IMR-90 (cell line): ENCODE measurements around the gene NEK4. TPM values are rescaled to one million over a fixed set of nuclear protein-coding genes. Genes with fewer than 3 reads are reported as not detected.

Experiments used
- ATAC-seq: fragments of 200-7000 bp; cut with Tn5 transposase; 2 replicates; pipeline ENCODE4 v1.9.1; 2020; ENCODE audit warnings: low read depth, mild to moderate bottlenecking, moderate library complexity
- BruUV-seq: library from RNA; stranded (reverse); fragments of 400-500 nt; replicated peaks from 2 replicates; lab custom pipeline; 2021; lab: Mats Ljungman, UMichigan
- CTCF ChIA-PET: fragments of 300-600 bp; formaldehyde crosslinking; extraction: SDS; loops from one replicate; lab custom pipeline; 2021; ENCODE audit warnings: antibody characterized with exemption; lab: Yijun Ruan, JAX
- POLR2A ChIA-PET: fragments of 300-600 bp; sonication (Branson Sonifier 250); formaldehyde crosslinking; loops from one replicate; lab custom pipeline; 2022; ENCODE audit warnings: antibody characterized with exemption; ENCODE audit not compliant: unreplicated experiment; lab: Charles Lee
- DNase-seq: peaks from one replicate; pipeline ENCODE4 v3.0.0; 2013
- H2AFZ ChIP-seq: replicated peaks from 2 replicates; pipeline ENCODE3; 2013; ENCODE audit warnings: low read length, mild to moderate bottlenecking; ENCODE audit not compliant: poor library complexity
- H2AK5ac ChIP-seq: 2 replicates; pipeline ENCODE4 v1.6.1; 2013; ENCODE audit warnings: low read depth, low read length, inconsistent platforms
- H2AK9ac ChIP-seq: replicated peaks from 2 replicates; pipeline ENCODE3; 2013; ENCODE audit warnings: mild to moderate bottlenecking, low read depth, low read length, moderate library complexity; ENCODE audit not compliant: poor library complexity
- H2BK120ac ChIP-seq: 2 replicates; pipeline ENCODE4 v1.6.1; 2013; ENCODE audit warnings: low read depth, low read length, inconsistent platforms
- H2BK15ac ChIP-seq: 3 replicates; pipeline ENCODE4 v1.6.1; 2013; ENCODE audit warnings: low read depth, low read length, inconsistent platforms
- H2BK20ac ChIP-seq: 2 replicates; pipeline ENCODE4 v1.6.1; 2013; ENCODE audit warnings: low read depth, mild to moderate bottlenecking, inconsistent platforms, low read length, moderate library complexity
- H2BK5ac ChIP-seq: 2 replicates; pipeline ENCODE4 v1.6.1; 2013; ENCODE audit warnings: mild to moderate bottlenecking, low read depth, low read length, inconsistent platforms; ENCODE audit not compliant: poor library complexity, severe bottlenecking
- H3K14ac ChIP-seq: replicated peaks from 2 replicates; pipeline ENCODE4 v1.6.1; 2013; ENCODE audit warnings: low read depth, low read length, inconsistent platforms
- H3K18ac ChIP-seq: 2 replicates; pipeline ENCODE4 v1.6.1; 2013; ENCODE audit warnings: low read depth, low read length, control low read depth
- H3K23ac ChIP-seq: 2 replicates; pipeline ENCODE4 v1.6.1; 2013; ENCODE audit warnings: low read depth, low read length, inconsistent platforms
- H3K27ac ChIP-seq: 2 replicates; pipeline ENCODE4 v1.5.1; 2013; ENCODE audit warnings: mild to moderate bottlenecking, control low read depth, low read length; ENCODE audit not compliant: insufficient read depth
- H3K27me3 ChIP-seq: 2 replicates; pipeline ENCODE4 v1.6.1; 2013; ENCODE audit warnings: low read length; ENCODE audit not compliant: control insufficient read depth, insufficient read depth
- H3K36me3 ChIP-seq: 2 replicates; pipeline ENCODE4 v1.6.1; 2013; ENCODE audit warnings: low read length, mixed read lengths; ENCODE audit not compliant: control insufficient read depth, insufficient read depth
- H3K4ac ChIP-seq: 2 replicates; pipeline ENCODE4 v1.6.1; 2013; ENCODE audit warnings: low read depth, low read length, inconsistent platforms
- H3K4me1 ChIP-seq: 2 replicates; pipeline ENCODE4 v1.6.1; 2013; ENCODE audit warnings: low read length, mixed read lengths; ENCODE audit not compliant: control insufficient read depth, insufficient read depth
- H3K4me2 ChIP-seq: 2 replicates; pipeline ENCODE4 v1.6.1; 2013; ENCODE audit warnings: low read depth, mild to moderate bottlenecking, control low read depth, low read length, moderate library complexity
- H3K4me3 ChIP-seq: 2 replicates; pipeline ENCODE4 v1.5.1; 2013; ENCODE audit warnings: low read depth, mild to moderate bottlenecking, control low read depth, low read length, moderate library complexity; ENCODE audit not compliant: insufficient read depth
- H3K56ac ChIP-seq: 2 replicates; pipeline ENCODE4 v1.6.1; 2013; ENCODE audit warnings: low read length, inconsistent platforms; ENCODE audit not compliant: insufficient read depth; ENCODE audit errors: extremely low read depth
- H3K79me1 ChIP-seq, 2 experiments: 2 replicates each; pipeline ENCODE4 v1.6.1; 2013; ENCODE audit warnings: low read length in 2 of 2, inconsistent platforms in 1 of 2, low read depth in 1 of 2
- H3K9ac ChIP-seq: 2 replicates; pipeline ENCODE4 v1.6.1; 2013; ENCODE audit warnings: low read depth, low read length, control low read depth
- H3K9me1 ChIP-seq: 2 replicates; pipeline ENCODE4 v1.6.1; 2013; ENCODE audit warnings: low read length, inconsistent platforms; ENCODE audit not compliant: insufficient read depth
- H3K9me3 ChIP-seq: 2 replicates; pipeline ENCODE4 v1.6.1; 2013; ENCODE audit warnings: low read length; ENCODE audit not compliant: control insufficient read depth, insufficient read depth
- H4K20me1 ChIP-seq: 2 replicates; pipeline ENCODE4 v1.6.1; 2013; ENCODE audit warnings: low read length, inconsistent platforms; ENCODE audit not compliant: insufficient read depth
- H4K5ac ChIP-seq: 2 replicates; pipeline ENCODE4 v1.6.1; 2013; ENCODE audit warnings: mild to moderate bottlenecking, low read depth, low read length, control low read depth
- H4K8ac ChIP-seq, 2 experiments: 2 replicates each; pipeline ENCODE4 v1.6.1; 2013; ENCODE audit warnings: low read depth in 2 of 2, low read length in 2 of 2, control low read depth in 1 of 2, inconsistent platforms in 1 of 2
- H4K91ac ChIP-seq: 2 replicates; pipeline ENCODE4 v1.6.1; 2013; ENCODE audit warnings: low read depth, low read length, inconsistent platforms; ENCODE audit not compliant: insufficient read depth
- BHLHE40 ChIP-seq: fragments of 150-350 bp; IDR thresholded peaks from 2 replicates; pipeline ENCODE4 v1.6.1; 2016; ENCODE audit warnings: mild to moderate bottlenecking, low read depth, low read length
- FOS ChIP-seq: fragments of 150-350 bp; IDR thresholded peaks from 2 replicates; pipeline ENCODE4 v1.6.1; 2016; ENCODE audit warnings: low read depth, low read length
- RCOR1 ChIP-seq: IDR thresholded peaks from 2 replicates; pipeline ENCODE4 v1.6.1; 2012; ENCODE audit warnings: mild to moderate bottlenecking, low read length, improper control_type of control experiment; ENCODE audit not compliant: insufficient replicate concordance
- WGBS, 2 experiments: methylation state at CpG; one replicate each; pipeline versions ENCODE4 v1.1.5 to v1.1.7; 2013; ENCODE audit warnings: missing lambda C conversion rate in 2 of 2; ENCODE audit not compliant: insufficient read length in 1 of 2; ENCODE audit errors: extremely low coverage in 2 of 2; 5-methylcytosine and 5-hydroxymethylcytosine counted together
- dilution Hi-C: fragments of 300-500 bp; cut with HindIII; formaldehyde crosslinking; loops from one replicate; pipeline ENCODE4 v1.14.3; 2018; ENCODE audit warnings: low sequenced_read_pairs; ENCODE audit not compliant: unreplicated experiment
- in situ Hi-C: fragments of 300-500 bp; cut with MboI; formaldehyde crosslinking; loops from 3 replicates; pipeline ENCODE4 v1.14.3; 2019; ENCODE audit warnings: low sequenced_read_pairs, inconsistent platforms, mixed read lengths
- intact Hi-C: fragments of 100-400 bp; cut with micrococcal nuclease; formaldehyde crosslinking; loops from 2 replicates; pipeline ENCODE4 v1.10.0; 2022
- polyA plus RNA-seq, 3 experiments: library from polyadenylated mRNA; depleted of rRNA; stranded (reverse); fragments of >200 nt; gene quantifications; 2 replicates each; pipeline ENCODE4 v1.2.3, GENCODE V29; 2012; ENCODE audit warnings: low replicate concordance in 1 of 3
- total RNA-seq: library from RNA; depleted of rRNA; stranded (reverse); fragments of >200 nt; gene quantifications from 2 replicates; pipeline ENCODE4 v1.2.3, GENCODE V29; 2012

The NEK4 gene
- total and polyA plus RNA-seq, 2 of the 4 experiments (the other 2 are of a cell fraction) = 10.3 to 24.7 TPM

- no peak overlapping the region for H2BK5ac ChIP-seq
- H3K9me1 ChIP-seq = peaks cover 4% of the 10 kb centered on the region; the same call in 1 of the 2 replicates
- no peak for ATAC-seq
- no peak overlapping the region for H2BK20ac ChIP-seq
- no peak overlapping the region for H2BK120ac ChIP-seq
- H4K8ac ChIP-seq = no peak overlapping the region
- CTCF ChIA-PET = no interaction called here
- POLR2A ChIA-PET = no interaction called here
- H2AK9ac ChIP-seq = no peak overlapping the region
- intact Hi-C loops = no loop called here
- no peaks in the 10 kb centered on the region for H3K79me1 ChIP-seq
- no peak overlapping the region for H3K56ac ChIP-seq
- no peak overlapping the region for H3K9ac ChIP-seq
- no peak overlapping the region for H4K91ac ChIP-seq
- H2AFZ ChIP-seq = no peak overlapping the region
- dilution Hi-C loops = no loop called here
- in situ Hi-C loops = no loop called here
- H3K4me1 ChIP-seq = no peaks in the 10 kb centered on the region
- no peak overlapping the region for H3K4me2 ChIP-seq
- no peak for DNase-seq
- no peak overlapping the region for H3K4ac ChIP-seq
- H3K9me3 ChIP-seq = no peaks in the 10 kb centered on the region
- no peak overlapping the region for H3K14ac ChIP-seq
- H3K27me3 ChIP-seq = peaks cover 57% of the 10 kb centered on the region
- H3K23ac ChIP-seq = no peak overlapping the region
- H2BK15ac ChIP-seq = no peak overlapping the region
- H3K36me3 ChIP-seq = no peaks in the 10 kb centered on the region
- H4K5ac ChIP-seq = no peak overlapping the region
- WGBS, 2 experiments = 67% methylated on average over 2 of the region's 12 CpGs; no CpG with 5 or more reads in 1 of the 2 experiments
- no peak overlapping the region for H3K27ac ChIP-seq
- no peak for TF ChIP-seq FOS
- no peak for TF ChIP-seq RCOR1
- no peak for TF ChIP-seq BHLHE40
- no peak overlapping the region for H3K4me3 ChIP-seq
- H3K18ac ChIP-seq = no peak overlapping the region
- H4K20me1 ChIP-seq = no peaks in the 10 kb centered on the region
- no peak overlapping the region for H2AK5ac ChIP-seq
- no TSS peak for BruUV-seq
Measured at GRCh38 chr3:52782412-52783210, 11.9 kb upstream of the NEK4 start.
